Activated naive CD8-positive, alpha-beta T cell treated with anti-CD3 and anti-CD28 coated beads, Interleukin-2, amount 50 U/mL, for 24 hours (primary cell): ENCODE data around the gene ARHGAP32.
A peak's percentile ranks its signal among the peaks of the same experiment; 100 is the strongest.

Source experiments
- ATAC-seq: fragments of 150-1000 bp; cut with Tn5 transposase; one replicate; pipeline ENCODE4 v1.10.0; 2021
- DNase-seq: peaks from one replicate; pipeline ENCODE4 v3.0.0; 2021
- H3K27ac Mint-ChIP-seq: one replicate; pipeline ENCODE4 v1.8.0; 2021; ENCODE audit warnings: mild to moderate bottlenecking, mixed read lengths
- H3K27me3 Mint-ChIP-seq: one replicate; pipeline ENCODE4 v1.8.0; 2021; ENCODE audit warnings: mixed read lengths
- H3K36me3 Mint-ChIP-seq: one replicate; pipeline ENCODE4 v1.8.0; 2021; ENCODE audit warnings: low read depth, mixed read lengths
- H3K4me1 Mint-ChIP-seq: one replicate; pipeline ENCODE4 v1.8.0; 2021; ENCODE audit warnings: mixed read lengths
- H3K4me3 Mint-ChIP-seq: one replicate; pipeline ENCODE4 v1.8.0; 2021; ENCODE audit warnings: mild to moderate bottlenecking, moderate library complexity, mixed read lengths
- H3K9me3 Mint-ChIP-seq: one replicate; pipeline ENCODE4 v1.8.0; 2021; ENCODE audit warnings: mixed read lengths

Gene ARHGAP32

DNA sequence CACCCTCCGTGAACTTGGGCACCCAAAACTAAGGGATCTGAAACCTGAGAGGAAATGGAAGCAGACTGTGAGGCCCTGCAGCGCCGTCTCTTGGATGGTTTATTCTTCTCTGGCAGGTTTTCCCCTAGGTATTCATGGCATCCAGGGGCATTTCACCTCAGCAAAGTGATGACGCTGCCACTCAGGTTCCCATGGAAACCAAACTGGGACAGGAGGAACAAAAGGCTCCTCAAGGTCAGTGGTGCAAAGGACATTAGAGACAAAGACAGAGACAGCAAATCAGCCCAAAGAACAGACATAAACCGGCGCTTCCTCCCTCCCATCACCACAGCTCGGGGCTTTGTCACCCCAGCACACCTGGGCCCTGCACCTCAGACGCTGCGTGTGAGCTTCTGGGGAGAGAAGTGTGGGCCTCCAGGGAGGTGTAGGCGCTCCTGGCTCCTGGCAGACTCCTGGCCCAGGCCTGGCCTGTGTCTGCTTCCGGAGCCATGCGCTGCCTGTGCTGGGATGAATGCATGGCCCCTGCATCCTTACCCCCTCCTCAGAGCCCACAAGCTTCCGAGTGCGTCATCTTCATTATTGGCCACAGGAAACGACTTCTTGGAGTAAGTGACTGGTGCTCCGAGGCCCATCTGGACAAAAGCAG lies 255.4 kb downstream of the ARHGAP32 start:
- no peak for DNase-seq
- H3K27me3 Mint-ChIP-seq: no peaks in the 10 kb centered on the region
- ATAC-seq: no peak
- H3K36me3 Mint-ChIP-seq: no peaks in the 10 kb centered on the region
- no peaks in the 10 kb centered on the region for H3K4me1 Mint-ChIP-seq
- H3K27ac Mint-ChIP-seq: no peak overlapping the region
- no peak overlapping the region for H3K4me3 Mint-ChIP-seq
- no peaks in the 10 kb centered on the region for H3K9me3 Mint-ChIP-seq

DNA sequence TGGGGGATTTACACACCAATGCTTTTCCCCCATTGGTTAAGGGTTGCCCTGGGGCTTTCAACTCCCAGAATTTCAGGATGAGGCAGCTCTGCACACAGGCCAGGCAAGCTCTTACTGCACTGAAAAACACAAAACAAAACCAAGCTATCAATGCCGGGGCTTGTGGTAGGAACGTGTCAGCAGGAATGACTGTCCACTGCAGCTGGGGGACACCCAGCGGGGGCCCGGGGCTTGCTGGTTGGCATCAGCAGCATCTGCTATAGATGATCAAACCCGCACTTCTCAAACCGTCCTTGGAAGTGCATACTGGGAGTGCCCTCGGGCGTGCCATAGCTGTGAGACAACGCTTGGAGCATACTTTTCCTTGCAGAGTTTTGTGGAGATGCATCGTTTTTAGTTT lies 257.2 kb downstream of the ARHGAP32 start:
- Mint-ChIP-seq H3K27ac (no peak overlapping the region), H3K9me3 (no peaks in the 10 kb centered on the region), H3K4me1 (no peaks in the 10 kb centered on the region), H3K36me3 (no peaks in the 10 kb centered on the region), H3K27me3 (no peaks in the 10 kb centered on the region), H3K4me3 (no peak overlapping the region)
- no peak for DNase-seq
- ATAC-seq: no peak

DNA sequence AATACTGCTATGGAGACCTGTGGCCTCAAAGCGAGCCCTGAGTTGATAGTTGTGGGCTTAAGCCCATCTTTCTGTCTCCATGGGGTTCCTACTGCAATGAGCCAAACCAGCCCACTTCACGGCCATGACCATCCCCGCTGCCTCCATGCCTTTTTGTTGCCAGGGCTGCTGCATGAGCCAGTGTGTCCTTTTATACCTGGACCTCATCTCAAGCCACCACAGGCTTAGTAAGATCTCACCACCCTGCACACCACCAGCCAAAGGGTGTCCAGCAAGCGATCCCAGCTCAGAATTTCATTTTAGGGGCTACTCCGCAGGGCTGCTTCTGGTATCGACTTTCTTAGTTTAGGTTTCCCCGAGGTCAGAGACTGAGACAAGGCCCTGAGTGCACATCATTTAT lies 257.8 kb downstream of the ARHGAP32 start:
- Mint-ChIP-seq H3K36me3 (no peaks in the 10 kb centered on the region), H3K27me3 (peaks cover 3% of the 10 kb centered on the region), H3K4me1 (peaks cover 5% of the 10 kb centered on the region), H3K9me3 (no peaks in the 10 kb centered on the region), H3K4me3 (no peak overlapping the region), H3K27ac (no peak overlapping the region)
- DNase-seq (no peak), ATAC-seq (no peak)

DNA sequence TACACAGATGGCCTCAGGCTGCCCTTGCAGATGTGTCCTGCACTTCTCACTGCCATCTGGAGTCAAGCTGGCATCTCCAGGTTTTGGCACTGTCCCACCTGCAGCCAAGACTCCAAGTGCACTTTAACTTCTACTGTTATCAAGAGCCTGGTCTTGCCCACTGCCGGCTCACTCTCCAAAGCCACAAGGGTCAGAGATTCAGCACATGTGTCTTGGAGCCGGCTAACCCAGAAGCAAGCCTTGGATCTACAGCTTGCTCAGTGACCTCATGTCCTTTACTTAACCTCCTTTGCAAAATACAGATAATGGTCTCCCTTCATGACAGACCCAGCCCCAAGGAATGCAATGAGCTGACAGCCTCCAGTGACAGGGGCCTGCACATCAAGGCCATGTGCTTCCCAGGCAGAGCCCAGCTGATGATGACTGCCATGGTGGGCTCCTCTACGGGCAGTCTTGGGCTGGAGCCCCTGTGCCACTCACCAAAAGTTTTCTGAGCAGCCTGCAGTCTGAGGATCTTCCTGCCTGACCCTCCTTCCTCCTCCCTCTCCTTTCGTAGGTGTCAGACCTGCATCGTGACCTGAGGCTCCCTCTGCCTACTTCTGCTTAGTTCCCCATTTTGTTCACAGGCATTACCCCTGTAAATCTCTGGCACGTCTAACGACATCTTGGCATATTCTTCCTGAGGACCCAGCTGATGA lies 258.5 kb downstream of the ARHGAP32 start:
- ATAC-seq (no peak), DNase-seq (no peak)
- H3K36me3 Mint-ChIP-seq: no peaks in the 10 kb centered on the region
- no peak overlapping the region for H3K27ac Mint-ChIP-seq
- H3K27me3 Mint-ChIP-seq: peaks cover 4% of the 10 kb centered on the region
- no peaks in the 10 kb centered on the region for H3K9me3 Mint-ChIP-seq
- no peak overlapping the region for H3K4me3 Mint-ChIP-seq
- peaks cover 9% of the 10 kb centered on the region for H3K4me1 Mint-ChIP-seq

DNA sequence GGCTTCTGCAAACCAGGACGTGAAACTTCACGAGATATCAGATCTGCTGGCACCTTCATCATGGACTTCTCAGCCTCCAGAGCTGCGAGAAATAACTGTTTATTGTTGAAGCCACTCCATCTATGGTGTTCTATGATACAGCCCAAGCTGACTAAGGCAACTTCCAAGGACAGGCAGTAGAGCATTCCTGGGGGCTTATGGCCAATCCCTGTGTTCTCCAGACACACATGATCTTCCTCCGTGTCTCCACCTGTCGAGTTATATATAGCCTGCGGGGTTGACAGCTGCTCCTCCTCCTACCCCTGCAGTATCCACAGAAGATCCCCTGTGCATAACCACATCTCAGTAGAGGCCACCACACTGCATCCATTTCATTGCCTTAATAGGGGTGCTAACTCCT lies 260.5 kb downstream of the ARHGAP32 start:
- no peak for DNase-seq
- Mint-ChIP-seq H3K4me1 (peaks cover 14% of the 10 kb centered on the region), H3K27ac (no peak overlapping the region), H3K27me3 (peaks cover 4% of the 10 kb centered on the region), H3K9me3 (no peaks in the 10 kb centered on the region), H3K36me3 (no peaks in the 10 kb centered on the region), H3K4me3 (no peak overlapping the region)
- ATAC-seq: no peak

DNA sequence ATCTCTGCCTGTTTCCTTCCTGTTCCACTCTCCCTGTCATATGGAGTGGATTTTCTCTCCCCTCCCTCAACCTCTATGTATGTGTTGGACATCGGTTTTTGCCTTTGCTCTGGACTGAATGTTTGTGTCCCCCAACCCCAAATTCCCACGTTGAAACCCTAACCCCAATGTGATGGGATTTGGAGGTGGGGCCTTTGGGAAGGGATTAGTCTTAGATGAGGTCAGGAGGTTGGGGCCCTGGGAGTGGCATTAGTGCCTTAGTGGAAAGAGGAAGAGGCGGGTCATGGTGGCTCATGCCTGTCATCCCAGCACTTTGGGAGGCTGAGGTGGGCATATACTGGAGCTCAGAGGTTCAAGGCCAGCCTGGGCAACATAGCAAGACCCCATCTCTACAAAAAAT lies 261.1 kb downstream of the ARHGAP32 start:
- no peak for DNase-seq
- Mint-ChIP-seq H3K27ac (no peak overlapping the region), H3K36me3 (no peaks in the 10 kb centered on the region), H3K9me3 (no peaks in the 10 kb centered on the region), H3K4me3 (no peak overlapping the region), H3K4me1 (peaks cover 14% of the 10 kb centered on the region), H3K27me3 (peaks cover 4% of the 10 kb centered on the region)
- ATAC-seq: no peak

DNA sequence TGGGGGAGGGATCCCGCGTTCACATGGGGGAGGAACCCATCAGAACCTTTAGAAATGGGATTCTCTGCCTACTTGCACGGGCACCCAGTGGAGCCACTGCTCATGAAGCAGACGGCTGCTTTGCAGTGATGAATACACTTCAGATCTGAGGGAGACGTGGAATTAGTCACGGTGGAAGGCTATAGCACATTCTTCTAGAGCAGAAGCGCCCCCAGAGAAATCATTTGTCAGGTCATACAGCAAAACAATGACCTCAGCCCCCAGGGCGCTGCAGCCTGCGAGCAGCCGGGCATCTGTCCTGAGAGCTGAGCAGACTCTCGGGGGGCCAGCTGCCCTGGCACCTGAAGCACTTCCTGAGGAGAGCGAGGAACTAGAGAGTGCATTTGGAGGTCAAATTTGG lies 262.1 kb downstream of the ARHGAP32 start:
- no peak for ATAC-seq
- H3K4me3 Mint-ChIP-seq: no peak overlapping the region
- no peak for DNase-seq
- peaks cover 14% of the 10 kb centered on the region for H3K4me1 Mint-ChIP-seq
- peaks cover 4% of the 10 kb centered on the region for H3K27me3 Mint-ChIP-seq
- no peaks in the 10 kb centered on the region for H3K36me3 Mint-ChIP-seq
- H3K9me3 Mint-ChIP-seq: no peaks in the 10 kb centered on the region
- no peak overlapping the region for H3K27ac Mint-ChIP-seq

DNA sequence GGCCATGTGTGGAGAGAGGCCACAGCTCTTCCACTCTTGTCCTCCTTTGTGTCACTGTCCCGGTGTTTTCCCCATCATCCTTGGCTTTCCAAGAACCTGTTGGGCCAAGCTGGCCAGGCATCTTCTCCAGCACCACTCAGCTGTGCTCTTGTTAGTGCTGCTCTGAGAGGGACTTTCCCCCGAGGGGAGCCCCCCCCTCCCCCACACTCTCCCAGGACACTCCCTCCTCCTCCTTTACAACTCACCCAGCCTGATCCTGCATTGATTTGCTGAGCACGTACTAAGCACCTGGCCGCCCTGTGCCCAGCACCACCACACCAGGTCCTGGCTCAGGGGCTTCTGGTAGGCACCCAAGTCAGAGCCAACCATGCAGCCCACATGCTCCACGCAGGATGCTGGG lies 262.7 kb downstream of the ARHGAP32 start:
- Mint-ChIP-seq H3K4me3 (no peak overlapping the region), H3K27me3 (peaks cover 4% of the 10 kb centered on the region), H3K9me3 (no peaks in the 10 kb centered on the region), H3K27ac (no peak overlapping the region), H3K36me3 (no peaks in the 10 kb centered on the region), H3K4me1 (peaks cover 14% of the 10 kb centered on the region)
- ATAC-seq (peak; percentile 65), DNase-seq (peak; percentile 15)

DNA sequence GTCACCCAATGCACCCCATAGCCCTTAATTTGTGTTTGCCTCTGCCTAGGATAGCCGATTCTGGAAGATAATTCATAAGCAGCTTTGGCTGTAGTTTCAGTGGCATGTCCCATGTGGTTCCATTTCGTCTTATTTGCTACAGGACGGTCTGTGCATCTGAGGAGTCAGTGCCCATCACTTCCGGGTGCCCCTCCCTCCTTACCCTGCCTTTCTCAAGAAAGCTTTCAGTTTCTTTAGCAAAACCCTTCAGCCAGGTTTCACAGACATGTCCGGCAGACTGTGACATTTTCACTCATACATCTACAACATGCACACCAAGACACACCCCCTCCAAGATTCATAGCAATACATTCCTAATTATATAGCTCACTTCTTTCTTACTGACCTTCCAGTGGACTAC lies 263.7 kb downstream of the ARHGAP32 start:
- no peak for ATAC-seq
- Mint-ChIP-seq H3K4me3 (no peak overlapping the region), H3K27ac (no peak overlapping the region), H3K27me3 (peaks cover 4% of the 10 kb centered on the region), H3K9me3 (no peaks in the 10 kb centered on the region), H3K4me1 (peaks cover 14% of the 10 kb centered on the region), H3K36me3 (no peaks in the 10 kb centered on the region)
- no peak for DNase-seq

DNA sequence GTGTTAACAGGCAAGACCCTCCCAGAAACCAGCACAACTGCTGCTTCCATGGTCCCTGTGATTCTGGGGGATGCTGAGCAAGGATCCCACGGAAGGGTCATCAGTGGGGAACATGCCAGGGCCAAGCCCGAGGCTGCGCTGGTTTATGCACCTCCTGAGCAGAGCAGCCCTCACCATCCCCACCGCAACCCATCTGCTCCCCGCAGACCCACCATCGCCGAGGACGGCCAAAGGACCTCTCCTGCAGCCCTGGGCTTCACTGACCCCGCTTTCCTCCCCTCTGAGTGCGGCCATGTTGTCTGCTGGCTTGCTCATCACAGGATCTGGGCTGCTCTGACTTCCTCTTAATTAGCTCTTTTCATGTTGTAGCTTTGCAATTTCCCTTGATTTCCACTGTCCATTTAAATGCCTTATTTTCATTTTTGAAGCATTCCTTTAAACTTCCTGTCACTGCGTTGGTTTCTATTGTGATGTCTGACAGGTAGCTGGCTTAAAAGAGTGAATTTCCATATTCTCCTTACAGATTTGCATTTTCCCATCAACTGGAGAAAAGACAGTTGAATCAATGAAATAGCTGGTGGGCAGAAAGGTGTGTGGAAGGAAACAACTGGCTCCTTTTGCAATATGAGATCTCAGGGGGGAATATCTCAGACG lies 264.3 kb downstream of the ARHGAP32 start:
- H3K27me3 Mint-ChIP-seq: peaks cover 4% of the 10 kb centered on the region
- peaks cover 14% of the 10 kb centered on the region for H3K4me1 Mint-ChIP-seq
- no peak for DNase-seq
- no peaks in the 10 kb centered on the region for H3K36me3 Mint-ChIP-seq
- H3K27ac Mint-ChIP-seq: no peak overlapping the region
- H3K9me3 Mint-ChIP-seq: no peaks in the 10 kb centered on the region
- H3K4me3 Mint-ChIP-seq: no peak overlapping the region
- ATAC-seq: no peak

DNA sequence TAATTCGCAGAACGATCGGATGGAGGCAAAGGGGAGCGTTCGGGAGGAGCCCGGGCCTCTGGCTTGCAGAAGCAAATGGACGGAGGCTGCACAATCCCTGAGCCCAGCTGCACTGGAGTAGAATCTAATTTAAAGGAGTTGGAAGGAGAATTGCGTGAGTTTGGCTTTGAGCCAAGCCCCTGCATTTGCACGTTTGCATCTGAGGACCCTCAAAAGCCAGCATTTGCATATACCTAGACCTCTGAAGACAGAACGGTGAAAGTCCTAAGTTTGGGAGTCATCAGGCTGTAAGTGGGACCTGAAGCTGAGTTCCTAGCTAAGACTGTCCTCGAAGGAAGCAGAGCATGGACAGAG lies 265.0 kb downstream of the ARHGAP32 start:
- H3K27ac Mint-ChIP-seq: no peak overlapping the region
- peaks cover 4% of the 10 kb centered on the region for H3K27me3 Mint-ChIP-seq
- DNase-seq: no peak
- H3K36me3 Mint-ChIP-seq: no peaks in the 10 kb centered on the region
- no peak overlapping the region for H3K4me3 Mint-ChIP-seq
- H3K4me1 Mint-ChIP-seq: peaks cover 14% of the 10 kb centered on the region
- no peaks in the 10 kb centered on the region for H3K9me3 Mint-ChIP-seq
- ATAC-seq: no peak

DNA sequence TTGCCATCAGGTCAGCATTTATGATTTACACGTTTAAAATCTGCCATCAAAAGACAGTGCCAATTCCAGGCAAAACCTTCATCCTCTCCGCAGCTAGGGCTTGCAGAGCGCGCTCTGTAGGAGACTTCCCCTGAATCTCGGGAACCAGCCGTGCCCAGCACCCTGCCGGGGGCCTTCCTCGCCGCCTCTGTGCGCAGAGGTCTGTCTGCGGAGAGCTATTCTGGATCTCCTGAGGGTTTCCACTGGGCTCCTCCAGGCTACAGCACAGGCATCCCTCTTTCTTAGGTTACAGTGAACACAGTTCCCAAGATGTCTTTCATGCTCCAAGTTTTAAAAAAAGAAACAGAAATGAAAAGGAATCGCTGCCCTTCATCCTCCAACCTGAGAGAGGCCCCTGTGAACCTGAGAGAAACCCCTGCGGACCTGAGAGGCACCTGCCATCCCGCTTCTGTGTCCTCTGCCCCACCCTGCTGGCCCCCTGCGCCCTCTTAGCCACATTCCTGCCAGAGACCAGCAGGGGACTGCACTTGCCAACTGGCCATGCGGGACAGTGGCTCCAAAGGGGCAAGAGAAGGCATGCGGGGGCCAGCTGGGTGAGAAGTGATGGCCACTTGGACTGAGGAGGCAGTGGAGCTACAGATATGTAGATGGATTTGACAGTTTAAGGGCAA lies 265.6 kb downstream of the ARHGAP32 start:
- ATAC-seq (no peak), DNase-seq (no peak)
- Mint-ChIP-seq H3K27ac (no peak overlapping the region), H3K4me3 (no peak overlapping the region), H3K27me3 (peaks cover 4% of the 10 kb centered on the region), H3K36me3 (no peaks in the 10 kb centered on the region), H3K4me1 (peaks cover 17% of the 10 kb centered on the region), H3K9me3 (no peaks in the 10 kb centered on the region)

DNA sequence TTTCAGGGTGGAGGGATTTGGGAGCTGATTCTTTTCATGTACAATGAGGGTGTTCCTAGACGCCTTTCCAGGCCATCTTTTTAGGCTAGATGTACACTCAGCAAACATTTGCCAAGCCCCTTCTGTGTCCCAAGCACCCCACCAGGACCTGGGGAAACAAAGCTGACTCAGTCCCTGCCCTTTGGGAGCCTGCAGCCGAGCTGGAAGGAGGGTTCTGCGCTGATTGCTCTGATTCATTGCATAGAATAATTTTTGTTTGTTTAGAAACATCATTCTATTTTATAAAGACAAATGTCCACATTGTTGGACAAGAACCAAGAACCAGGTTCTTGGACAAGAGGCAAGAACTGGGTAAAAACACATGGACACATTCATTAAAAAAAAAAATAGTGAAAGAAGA lies 266.1 kb downstream of the ARHGAP32 start:
- peaks cover 4% of the 10 kb centered on the region for H3K27me3 Mint-ChIP-seq
- no peak overlapping the region for H3K27ac Mint-ChIP-seq
- H3K36me3 Mint-ChIP-seq: no peaks in the 10 kb centered on the region
- no peak for DNase-seq
- peaks cover 17% of the 10 kb centered on the region for H3K4me1 Mint-ChIP-seq
- H3K4me3 Mint-ChIP-seq: no peak overlapping the region
- no peaks in the 10 kb centered on the region for H3K9me3 Mint-ChIP-seq
- ATAC-seq: no peak

DNA sequence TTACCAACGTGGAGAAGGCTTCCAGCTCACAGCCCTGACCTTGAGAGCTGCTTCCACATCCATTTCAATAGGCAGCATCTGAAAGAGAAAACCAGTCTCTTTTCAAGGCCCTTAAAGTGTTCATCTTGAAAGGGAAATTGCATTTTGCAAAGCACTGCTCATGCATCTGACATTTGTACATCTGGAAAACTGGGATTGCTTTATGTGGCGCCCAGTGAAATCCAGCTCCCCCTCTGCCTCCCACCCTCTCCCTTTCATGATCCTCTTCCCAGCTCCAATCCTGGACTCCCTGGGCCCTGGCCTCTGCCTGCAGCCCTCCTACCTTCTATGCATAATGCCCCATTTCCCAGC lies 266.9 kb downstream of the ARHGAP32 start:
- peaks cover 4% of the 10 kb centered on the region for H3K27me3 Mint-ChIP-seq

More for the DNA sequence above, 266.9 kb downstream of the ARHGAP32 start:
- H3K4me1 Mint-ChIP-seq: peaks cover 17% of the 10 kb centered on the region
- H3K9me3 Mint-ChIP-seq: no peaks in the 10 kb centered on the region
- DNase-seq: no peak
- H3K36me3 Mint-ChIP-seq: no peaks in the 10 kb centered on the region
- no peak for ATAC-seq
- no peak overlapping the region for H3K27ac Mint-ChIP-seq
- no peak overlapping the region for H3K4me3 Mint-ChIP-seq
